ENCODE results near the gene GEMIN7.

The GEMIN7 gene, protein sequence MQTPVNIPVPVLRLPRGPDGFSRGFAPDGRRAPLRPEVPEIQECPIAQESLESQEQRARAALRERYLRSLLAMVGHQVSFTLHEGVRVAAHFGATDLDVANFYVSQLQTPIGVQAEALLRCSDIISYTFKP

DNA sequence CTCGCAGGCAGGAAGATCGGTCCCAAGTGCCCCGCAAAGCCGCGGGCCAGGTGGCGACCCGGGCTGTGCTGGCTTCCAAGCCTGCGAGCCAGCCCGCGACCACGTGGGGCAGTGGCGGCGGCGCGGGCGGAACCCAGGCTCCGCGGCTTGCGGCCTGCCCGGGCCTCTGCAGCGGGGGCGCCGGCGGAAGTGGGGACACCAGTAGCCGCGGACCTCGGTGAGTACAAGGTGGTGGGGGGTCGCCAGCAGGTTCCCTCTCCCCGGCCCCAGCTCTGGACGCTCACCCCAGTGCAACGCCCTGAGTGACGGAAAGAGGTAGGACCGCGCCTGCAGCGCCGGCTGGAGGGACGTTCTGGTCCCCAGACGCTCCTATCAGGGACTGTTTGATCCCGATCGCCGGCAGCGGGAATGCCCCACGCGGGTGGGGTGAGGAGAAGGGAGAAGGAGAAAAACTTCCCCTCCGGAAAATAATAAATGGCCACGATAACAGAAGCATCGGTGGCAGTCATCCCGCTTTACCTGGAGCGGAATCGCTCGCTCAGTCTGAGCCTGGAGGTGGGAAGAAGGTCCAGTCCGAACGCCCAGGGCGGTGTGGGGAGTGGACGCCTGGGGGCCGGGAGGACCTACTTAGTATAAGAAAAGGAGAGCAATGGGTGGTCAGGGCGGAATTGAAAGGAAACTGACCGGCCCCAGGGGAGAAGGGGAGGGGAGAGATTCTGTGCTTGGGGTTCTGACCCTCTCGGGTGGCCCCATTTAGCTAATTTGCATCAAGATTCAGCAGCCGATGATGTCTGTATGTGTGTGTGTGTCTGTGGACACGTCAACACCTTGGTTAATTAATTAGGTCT lies at the start of gene GEMIN7:
Gene GEMIN7 (plus strand): TSS at position 198 of the 848 bp plus-strand sequence. CDS start 10,855 bp downstream, outside the sequence.
- peak; percentile 77 to 79 for DNase-seq (ENCODE audit: low read depth in 2 of 2)

DNA sequence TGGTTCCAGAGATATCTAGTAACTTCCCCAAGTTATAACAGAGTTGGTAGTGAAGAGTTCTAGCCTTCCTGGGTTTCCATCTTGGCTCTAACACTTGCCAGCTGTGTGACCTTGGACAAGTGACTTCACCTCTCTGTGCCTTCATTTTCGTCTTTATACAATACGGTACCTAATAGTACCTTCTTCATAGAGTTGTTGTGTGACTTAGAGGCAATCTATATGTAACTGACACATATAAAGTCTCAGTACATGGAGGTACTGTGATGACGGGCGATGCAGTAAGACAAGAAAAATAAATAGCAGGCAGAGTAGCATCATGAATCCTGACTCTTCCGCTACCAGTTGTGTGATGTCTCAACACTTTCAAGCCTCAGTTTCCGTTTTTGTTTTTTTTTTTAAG lies 48.2 kb upstream of the GEMIN7 start:
- DNase-seq (ENCODE audit: low read depth in 2 of 2): no peak

DNA sequence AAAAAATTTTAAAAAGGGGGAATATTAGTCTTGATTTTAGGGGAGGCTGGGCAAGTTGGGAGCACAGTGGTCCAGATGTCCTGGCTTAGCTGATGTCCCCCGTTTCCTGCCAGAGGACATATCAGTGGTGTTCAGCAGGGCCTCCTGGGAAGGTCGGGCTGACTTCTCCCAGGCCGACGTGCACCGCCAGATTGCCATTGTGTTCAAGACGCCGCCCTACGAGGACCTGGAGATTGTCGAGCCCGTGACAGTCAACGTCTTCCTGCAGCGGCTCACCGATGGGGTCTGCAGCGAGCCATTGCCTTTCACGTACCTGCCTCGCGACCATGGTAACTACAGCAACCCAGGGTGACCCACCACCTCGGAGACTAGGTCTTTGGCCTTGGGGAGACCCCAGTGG lies 46.6 kb upstream of the GEMIN7 start:
- no peak for DNase-seq (ENCODE audit: low read depth in 2 of 2)

DNA sequence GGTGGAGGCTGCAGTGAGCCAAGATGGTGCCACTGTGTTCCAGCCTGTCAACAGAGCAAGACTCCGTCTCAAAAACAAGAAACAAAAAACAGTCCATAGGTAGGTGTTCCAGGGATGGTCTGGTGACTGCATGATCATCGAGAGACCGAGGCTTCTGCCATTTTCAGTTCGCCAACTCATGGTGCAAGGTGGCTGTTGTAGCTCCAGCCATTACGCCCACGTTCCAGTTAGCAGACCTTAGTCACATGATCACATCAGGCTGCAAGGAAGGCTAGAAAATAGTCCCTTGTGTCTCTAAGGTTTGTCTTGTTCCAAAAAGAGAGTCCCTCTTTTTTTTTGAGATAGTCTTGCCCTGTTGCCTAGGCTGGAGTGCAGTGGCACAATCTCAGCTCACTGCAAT lies 43.3 kb upstream of the GEMIN7 start:
- no peak for DNase-seq (ENCODE audit: low read depth in 2 of 2)

DNA sequence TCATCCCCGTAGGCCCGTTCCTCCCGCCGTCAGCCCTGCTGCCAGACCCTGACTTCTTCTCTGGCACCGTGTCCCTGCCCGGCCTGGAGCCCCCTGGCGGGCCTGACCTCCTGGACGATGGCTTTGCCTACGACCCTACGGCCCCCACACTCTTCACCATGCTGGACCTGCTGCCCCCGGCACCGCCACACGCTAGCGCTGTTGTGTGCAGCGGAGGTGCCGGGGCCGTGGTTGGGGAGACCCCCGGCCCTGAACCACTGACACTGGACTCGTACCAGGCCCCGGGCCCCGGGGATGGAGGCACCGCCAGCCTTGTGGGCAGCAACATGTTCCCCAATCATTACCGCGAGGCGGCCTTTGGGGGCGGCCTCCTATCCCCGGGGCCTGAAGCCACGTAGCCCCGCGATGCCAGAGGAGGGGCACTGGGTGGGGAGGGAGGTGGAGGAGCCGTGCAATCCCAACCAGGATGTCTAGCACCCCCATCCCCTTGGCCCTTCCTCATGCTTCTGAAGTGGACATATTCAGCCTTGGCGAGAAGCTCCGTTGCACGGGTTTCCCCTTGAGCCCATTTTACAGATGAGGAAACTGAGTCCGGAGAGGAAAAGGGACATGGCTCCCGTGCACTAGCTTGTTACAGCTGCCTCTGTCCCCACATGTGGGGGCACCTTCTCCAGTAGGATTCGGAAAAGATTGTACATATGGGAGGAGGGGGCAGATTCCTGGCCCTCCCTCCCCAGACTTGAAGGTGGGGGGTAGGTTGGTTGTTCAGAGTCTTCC lies 41.5 kb upstream of the GEMIN7 start:
- DNase-seq (ENCODE audit: low read depth in 2 of 2): no peak

DNA sequence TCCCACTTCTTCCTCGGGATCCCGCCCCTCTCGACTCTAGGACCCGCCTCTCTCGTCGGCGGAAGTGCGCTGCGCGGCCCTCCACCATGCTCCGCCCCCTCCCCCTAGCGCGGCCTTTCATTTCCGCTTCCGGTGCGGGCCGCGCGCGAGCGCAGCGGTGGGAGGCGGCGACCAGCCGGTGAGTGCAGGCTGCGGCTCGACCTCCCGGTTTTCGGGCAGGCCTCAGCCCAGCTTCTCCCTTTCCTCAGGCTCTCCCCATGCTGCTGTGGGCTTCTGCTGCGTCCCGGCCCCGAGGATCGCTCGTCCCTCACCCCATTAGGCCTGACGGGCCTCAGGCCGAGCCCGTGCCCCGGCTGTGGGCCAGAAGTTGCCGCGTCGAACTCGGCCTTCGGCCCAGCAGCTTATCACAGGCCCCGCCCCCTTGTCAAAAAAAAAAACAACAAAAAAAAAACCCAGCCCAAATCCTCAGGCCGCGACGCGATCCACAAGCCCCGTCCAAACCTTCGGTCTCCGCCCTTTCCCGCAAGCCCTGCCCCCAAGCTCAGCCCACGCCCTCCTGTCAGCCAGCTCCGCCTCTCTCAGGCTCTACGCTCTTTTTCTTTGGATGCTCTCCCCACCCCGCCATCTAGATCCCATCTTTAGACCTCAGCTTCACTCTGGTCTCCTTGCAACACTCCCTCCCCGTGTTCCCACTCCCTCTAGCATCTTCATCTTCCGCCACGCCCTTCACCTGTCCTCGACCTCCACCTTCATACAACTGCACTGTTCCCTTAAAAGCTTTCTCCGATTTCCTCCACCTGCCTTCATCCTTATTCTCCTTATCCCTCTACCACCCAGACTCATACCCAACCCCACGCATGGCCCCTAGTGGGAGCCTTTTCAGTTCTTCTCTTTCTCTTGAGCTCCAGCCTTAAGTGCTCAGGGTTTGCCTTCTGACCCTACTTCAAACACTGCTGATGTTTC lies 39.8 kb upstream of the GEMIN7 start, which contains the start of gene CLASRP:
Gene CLASRP (plus strand): TSS at position 115 of the 963 bp plus-strand sequence. CDS start 1,168 bp downstream, outside the sequence.
- DNase-seq (ENCODE audit: low read depth in 2 of 2): peak; percentile 88

DNA sequence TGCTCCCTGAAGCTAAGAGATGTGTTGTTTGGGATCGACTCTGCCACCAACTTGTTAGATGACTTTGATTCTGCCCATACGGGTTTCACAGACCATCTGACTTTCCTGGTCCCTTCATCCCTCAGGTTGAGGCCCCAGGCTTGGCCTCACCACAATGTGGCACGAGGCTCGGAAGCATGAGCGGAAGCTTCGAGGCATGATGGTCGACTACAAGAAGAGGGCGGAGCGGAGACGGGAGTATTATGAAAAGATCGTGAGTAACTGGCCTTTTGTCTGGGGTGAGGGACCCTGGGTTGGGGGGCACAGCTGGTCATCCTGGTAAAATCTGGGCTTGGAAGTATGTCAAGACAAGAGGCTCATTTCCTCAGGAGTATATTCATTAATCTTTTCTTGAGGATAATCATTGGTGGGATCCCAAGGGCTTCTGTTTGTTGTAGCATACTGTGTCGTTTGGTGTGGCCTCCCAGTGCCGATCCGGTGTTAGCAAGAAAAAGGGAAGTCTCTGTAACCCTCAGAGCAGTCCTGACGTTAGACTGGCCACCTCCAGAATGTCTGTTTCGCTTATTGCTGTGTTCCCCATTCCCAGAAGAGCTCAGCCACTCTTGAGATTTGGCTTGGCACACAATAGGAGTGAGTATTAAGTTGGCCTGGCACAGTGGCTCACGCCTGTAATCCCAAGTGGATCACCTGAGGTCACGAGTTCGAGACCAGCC lies 38.8 kb upstream of the GEMIN7 start:
- DNase-seq (ENCODE audit: low read depth in 2 of 2): no peak

DNA sequence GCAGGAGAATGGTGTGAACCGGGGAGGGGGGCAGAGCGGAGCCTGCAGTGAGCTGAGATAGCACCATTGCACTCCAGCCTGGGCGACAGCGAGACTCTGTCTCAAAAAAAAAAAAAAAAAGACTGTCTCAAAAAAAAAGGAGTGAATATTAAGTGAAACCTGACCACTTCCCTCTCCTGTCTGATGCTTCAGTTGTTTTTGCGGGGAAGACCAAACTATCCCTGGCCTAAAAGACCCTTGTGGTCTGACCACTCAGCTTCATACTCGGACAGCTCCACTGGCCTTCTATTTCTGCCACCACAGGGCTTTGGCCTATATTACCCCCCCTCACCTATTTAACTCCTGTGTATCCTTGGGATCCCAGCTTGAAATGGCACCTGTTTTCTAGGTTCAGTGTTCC lies 37.9 kb upstream of the GEMIN7 start:
- no peak for DNase-seq (ENCODE audit: low read depth in 2 of 2)

DNA sequence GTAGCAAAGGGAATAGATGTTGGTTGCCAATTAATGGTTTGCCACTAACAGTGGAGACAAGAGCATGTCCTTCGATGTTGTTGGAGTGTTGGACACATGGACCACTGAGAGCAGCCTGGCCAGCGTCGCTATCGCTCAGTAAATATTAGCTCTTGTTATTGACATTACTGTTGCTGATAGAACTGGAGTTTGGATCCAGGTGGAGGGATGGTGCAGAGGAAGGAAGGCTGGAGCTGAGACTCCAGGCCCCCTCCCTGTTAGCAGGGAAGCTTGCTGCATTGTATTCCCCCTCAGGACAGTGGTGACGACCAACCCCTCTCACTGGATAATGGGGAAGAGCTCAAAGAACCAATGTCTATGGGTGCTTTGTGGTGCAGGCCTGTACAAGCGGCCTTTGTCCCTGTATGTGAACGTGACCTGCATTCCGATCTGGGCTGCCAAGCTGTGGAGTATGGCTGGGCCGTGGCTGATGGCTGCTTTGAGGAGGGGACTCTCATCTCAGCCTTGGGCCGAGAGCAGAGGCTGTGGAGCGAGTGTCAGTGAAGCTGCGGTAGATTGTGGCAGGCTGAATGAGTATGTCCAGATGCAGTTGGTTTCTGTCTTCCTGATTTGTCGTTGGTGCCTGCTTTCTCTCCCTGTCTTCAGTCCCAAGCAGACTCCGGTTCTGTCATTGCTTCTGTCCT lies 33.2 kb upstream of the GEMIN7 start:
- no peak for DNase-seq (ENCODE audit: low read depth in 2 of 2)

DNA sequence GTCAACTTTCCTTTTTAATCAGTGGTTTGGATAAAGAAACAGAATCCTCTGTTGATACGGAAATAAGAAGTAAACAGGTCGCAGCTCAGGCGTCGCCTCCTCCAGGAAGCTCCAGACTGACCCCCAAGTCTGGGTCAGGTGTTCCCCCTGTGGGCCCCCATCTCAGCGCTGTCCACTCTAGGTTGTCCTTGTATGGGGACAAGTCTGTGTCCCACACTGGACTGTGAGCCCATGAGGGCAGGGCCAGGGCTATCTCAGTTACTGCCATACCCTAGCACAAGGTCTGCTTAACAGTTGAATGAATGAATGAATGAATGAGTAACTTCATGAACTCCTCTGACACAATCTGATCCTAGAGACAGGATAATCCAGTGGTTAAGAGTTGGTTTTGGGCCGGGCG lies 32.7 kb upstream of the GEMIN7 start:
- DNase-seq (ENCODE audit: low read depth in 2 of 2): no peak

DNA sequence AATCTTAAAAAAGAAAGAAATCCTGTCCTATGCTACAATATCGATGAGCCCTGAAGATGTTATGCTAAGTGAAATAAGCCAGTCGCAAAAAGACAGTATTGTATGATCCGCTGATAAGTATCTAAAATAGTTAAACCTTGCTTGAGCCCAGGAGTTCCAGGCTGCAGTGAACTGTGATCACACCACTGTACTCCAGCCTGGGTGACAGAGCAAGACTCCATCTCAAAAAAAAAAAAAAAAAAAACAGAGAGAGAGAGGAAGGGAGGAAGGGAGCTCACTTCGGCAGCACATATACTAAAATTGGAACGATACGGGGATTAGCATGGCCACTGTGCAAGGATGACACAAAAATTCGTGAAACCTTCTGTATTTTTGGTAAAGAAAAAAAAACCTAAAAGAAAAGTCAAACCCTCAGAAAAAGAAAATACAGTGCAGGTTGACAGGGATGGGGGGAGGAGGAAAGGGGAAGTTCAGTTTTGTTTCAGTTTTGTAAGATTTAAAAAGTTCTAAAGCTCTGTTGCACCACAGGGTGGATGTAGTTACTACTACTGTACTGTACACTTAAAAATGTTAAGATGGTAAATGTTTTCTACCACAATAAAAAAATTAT lies 31.8 kb upstream of the GEMIN7 start:
- DNase-seq (ENCODE audit: low read depth in 2 of 2): no peak

DNA sequence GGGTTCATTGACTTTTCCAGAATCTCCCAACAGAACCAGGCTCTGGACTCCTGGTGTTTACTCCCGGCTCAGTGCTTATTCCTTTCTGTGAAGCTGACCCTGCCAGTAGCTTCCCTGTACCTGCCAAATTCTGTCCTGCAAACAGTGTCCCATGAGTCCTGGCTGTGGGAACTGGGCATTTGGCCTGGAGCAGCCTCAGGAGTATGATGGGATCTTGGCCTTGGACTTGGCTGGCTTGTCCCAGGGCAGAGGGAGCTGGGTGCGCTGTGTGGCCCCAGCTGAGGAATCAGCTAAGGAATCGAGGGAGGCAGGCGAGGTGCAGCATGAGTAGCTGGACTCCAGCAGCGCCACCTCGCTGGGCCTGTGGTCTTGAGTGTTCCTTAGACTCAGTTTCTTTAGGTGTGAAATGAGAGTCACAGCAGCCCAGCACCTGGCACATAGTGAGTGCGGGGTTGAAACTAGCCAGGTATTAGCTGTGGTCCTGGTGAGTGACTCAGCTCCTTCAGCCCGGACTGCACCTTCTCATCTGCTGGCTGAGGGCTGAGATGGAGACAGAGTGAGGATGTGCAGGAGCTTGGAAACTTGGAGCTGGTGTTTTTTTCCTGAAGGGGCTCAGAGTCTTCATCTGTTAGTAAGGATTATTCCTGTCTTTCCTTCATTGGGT lies 29.9 kb upstream of the GEMIN7 start:
- no peak for DNase-seq (ENCODE audit: low read depth in 2 of 2)

DNA sequence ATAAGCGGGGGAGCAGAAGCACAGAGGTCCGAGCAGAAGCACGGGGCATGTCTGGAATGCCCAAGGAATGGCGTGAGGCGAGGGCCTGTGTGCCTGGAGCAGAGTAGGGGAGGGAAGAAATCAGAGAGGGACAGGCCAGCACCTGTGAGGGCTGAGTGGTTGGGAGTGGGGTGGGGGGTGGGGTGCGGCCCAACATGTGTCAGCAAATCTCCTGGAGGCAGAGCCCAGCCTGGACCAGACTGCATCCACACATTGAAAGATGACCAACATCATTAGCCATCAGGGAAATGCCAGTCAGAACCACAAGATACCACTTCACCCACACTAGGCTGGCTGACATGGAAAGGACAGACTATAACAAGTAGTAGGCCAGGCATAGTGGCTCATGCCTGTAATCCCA lies 29.0 kb upstream of the GEMIN7 start:
- no peak for DNase-seq (ENCODE audit: low read depth in 2 of 2)

DNA sequence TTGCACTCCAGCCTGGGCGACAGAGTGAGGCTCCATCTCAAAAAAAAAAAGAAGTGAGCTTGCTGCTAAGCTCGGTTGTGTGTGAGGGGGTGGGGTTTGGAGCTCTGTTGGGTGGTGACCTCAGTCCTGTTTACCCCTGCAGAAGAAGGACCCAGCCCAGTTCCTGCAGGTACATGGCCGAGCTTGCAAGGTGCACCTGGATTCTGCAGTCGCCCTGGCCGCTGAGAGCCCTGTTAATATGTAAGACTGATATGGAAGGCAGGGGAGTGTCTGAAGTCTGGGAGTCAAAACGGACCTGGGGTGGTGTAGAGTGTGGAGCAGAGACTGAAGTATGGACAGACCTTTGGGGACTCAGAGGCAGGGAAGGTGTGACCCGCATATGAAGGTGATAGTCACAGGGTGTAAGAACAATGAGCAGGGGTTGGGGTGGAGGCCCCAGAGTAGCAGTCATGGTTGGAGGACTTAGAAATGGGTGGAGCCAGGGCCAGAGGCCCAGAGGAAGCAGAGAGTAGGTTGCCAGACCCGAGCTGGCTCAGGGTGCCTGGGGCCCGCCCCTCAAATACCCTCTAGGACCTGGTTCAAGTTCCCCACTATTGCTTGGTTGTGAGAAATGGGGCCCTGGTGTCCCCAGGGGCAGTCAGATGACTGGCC lies 27.0 kb upstream of the GEMIN7 start:
- no peak for DNase-seq (ENCODE audit: low read depth in 2 of 2)

DNA sequence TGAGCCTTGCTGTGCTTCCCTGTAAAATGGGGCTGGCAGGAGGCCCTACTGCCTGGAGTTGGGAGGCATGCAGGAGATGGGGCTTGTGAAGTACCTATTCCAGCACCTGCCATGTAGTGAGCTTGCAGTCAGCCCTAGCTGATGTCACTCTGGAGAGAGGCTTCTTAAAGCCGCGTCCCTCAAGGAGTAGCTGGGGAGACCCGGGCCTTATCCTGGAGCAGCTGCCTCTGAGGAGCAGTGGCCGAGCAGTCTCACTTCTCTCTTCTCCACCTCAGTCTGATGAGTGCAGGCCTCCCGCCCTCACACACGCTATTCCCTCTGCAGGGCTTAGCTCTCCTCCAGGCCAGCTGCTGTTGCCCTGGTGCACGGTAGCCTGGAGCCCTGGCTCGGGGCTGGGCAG lies 22.2 kb upstream of the GEMIN7 start:
- no peak for DNase-seq (ENCODE audit: low read depth in 2 of 2)

DNA sequence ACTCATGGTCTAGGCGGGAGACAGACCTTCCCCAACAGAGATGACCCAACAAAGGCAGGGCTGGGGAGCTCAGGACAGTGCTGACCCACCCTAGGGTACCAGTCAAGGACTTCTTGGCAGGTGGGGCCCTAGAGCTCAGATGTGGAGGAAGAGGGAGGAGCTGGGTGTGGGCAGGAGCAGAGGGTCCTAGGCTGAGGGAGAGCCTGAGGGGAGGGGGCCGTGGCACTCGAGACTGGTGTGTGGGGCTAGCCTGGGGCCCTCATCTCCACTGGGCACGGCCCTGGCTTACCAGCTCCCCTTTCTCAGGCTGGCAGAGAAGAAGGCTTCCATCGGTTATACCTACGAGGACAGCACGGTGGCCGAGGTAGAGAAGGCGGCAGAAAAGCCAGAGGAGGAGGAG lies 21.6 kb upstream of the GEMIN7 start:
- DNase-seq (ENCODE audit: low read depth in 2 of 2): no peak

DNA sequence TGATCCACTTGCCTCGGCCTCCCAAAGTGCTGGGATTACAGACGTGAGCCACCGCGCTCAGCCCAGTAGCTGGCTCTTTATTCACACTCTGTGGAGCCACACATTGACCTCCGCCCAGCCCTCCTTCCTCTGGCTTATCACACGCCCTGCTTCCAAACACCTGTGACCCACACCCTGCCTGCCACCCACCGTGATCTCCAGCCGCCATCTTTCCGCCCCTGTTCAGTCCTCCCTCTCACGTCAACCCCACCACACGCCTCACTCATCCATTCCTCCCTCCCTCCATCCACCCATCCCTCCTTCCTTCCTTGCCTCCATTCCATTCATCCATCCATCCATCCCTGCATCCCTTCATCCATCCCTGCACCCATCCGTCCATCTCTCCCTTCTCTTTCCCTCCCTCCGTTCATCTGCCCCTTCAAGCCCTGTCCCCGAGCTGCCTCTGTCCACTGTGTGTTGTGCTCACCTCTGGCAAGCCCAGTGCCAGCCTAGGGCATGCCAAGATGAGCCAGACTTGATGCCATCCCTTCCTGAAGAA lies 20.4 kb upstream of the GEMIN7 start:
- no peak for DNase-seq (ENCODE audit: low read depth in 2 of 2)

DNA sequence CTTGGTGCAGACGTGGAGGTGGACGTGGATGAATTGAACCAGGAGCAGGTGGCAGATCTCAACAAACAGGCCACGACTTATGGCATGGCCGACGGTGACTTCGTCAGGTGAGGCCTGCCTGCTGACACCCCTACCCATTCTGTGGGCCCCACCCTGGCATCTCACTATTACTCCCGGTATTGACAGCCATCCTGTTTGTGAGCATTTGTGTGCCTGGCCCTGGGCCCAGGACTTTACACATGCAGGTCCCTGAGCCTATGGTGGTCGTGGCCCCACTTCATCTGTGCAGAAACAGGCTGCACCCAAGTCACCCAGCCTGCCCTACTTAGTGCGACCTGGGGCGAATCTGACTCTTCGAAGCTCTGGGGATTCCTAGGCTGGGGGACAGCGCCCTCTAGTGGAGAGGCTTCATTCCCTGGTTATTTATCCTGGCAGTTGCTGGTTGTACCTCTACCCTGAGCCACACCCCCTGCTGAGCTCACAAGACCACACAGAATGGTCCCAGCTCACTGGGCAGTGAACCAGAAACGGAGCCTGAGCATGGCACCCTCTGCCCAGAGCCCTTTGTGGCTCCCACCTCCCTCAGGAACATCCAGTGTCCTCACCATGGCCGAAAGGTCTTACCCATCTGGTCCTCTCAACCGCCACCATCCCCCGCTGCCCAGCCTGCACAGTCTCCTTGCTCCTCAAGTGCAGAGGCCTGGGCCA lies 19.6 kb upstream of the GEMIN7 start:
- peak; percentile 79 to 83 for DNase-seq (ENCODE audit: low read depth in 2 of 2)
